Uterine smooth muscle cell (primary cell): Measurements from ENCODE around the gene FAM210A. TPM values are rescaled to one million over a fixed set of nuclear protein-coding genes. Genes with fewer than 3 reads are reported as not detected.

Experiments used
- total RNA-seq: library from RNA; depleted of rRNA; stranded (reverse); fragments of >200 nt; gene quantifications from 2 replicates; pipeline ENCODE4 v1.2.3, GENCODE V29; 2014

The FAM210A gene
- total RNA-seq, result 22.6 and 23.6 TPM in 2 replicates

GRCh38 chr18:13726232-13726971 lies at the start of gene FAM210A, which contains the start of gene RNMT:
Gene FAM210A (minus strand): TSS chr18:13726558. CDS start chr18:13682077, 44,481 bp downstream.
Gene RNMT (plus strand): TSS chr18:13726673. CDS start chr18:13731518, 4,845 bp downstream.

Other genes with a start within 250 kb of the FAM210A start
- gene RNMT, start 115 bp upstream of the FAM210A start, total RNA-seq, result 31.9 and 34.6 TPM in 2 replicates
- not detected in 2 replicates for gene MC5R, start 97.6 kb upstream of the FAM210A start, total RNA-seq
- not detected in 2 replicates for gene MC2R, start 189.0 kb upstream of the FAM210A start, total RNA-seq